ENCODE results near the gene RBM4. TPM values are rescaled to one million over a fixed set of nuclear protein-coding genes. Genes with fewer than 3 reads are reported as not detected.

RBM4 gene
- total and polyA plus RNA-seq, 2 of the 13 experiments (the other 11 are each of a cell fraction or from before 2014, with no cell fraction given) = 126 to 136 TPM

GRCh38 chr11:66592457-66593302 lies 45.8 kb upstream of the RBM4 start, which contains the start of the genes CCDC87 and CCS (continued):
- TF ChIP-seq SRY (CRISPR knock-in tag; IDR thresholded peaks at IDR 0.05) (peak; percentile 17; the same call in 1 of the 2 replicates), PHF20 (CRISPR knock-in tag; IDR thresholded peaks at IDR 0.05) (peak; percentile 72), FOXJ3 (CRISPR knock-in tag; IDR thresholded peaks at IDR 0.05; ENCODE audit: borderline replicate concordance) (peak; percentile 71; the same call in 1 of the 2 replicates), NR0B2 (CRISPR knock-in tag; IDR thresholded peaks at IDR 0.05) (peak; percentile 45; the same call in 1 of the 2 replicates), PAXIP1 (CRISPR knock-in tag; conservative IDR thresholded peaks at IDR 0.05) (peak; percentile 71), JUND (CRISPR knock-in tag; IDR thresholded peaks at IDR 0.05) (no peak), NFYC (CRISPR knock-in tag; IDR thresholded peaks at IDR 0.05) (peak; percentile 62), HOXA3 (CRISPR knock-in tag; IDR thresholded peaks at IDR 0.05) (peak; percentile 88), ZNF317 (CRISPR knock-in tag; IDR thresholded peaks at IDR 0.05) (peak; percentile 93), ZNF768 (CRISPR knock-in tag; IDR thresholded peaks at IDR 0.05) (peak; percentile 69), YEATS4 (CRISPR knock-in tag; IDR thresholded peaks at IDR 0.05; ENCODE audit: borderline replicate concordance) (peak; percentile 40; the same call in 1 of the 2 replicates), ZNF264 (CRISPR knock-in tag; IDR thresholded peaks at IDR 0.05) (peak; percentile 81; the same call in 1 of the 2 replicates), NR2F6 (IDR thresholded peaks at IDR 0.05) (no peak), NR2F6 (CRISPR knock-in tag; IDR thresholded peaks at IDR 0.05) (peak; percentile 38), HNF4G (IDR thresholded peaks at IDR 0.05; ENCODE audit: borderline replicate concordance, low read depth, low read length) (no peak), HNF4G (CRISPR knock-in tag; IDR thresholded peaks at IDR 0.05; ENCODE audit: borderline replicate concordance, low read depth) (peak; percentile 44), ZC3H13 (CRISPR knock-in tag; IDR thresholded peaks at IDR 0.05) (peak; percentile 72), HNRNPLL (IDR thresholded peaks at IDR 0.05; ENCODE audit: low read depth, low read length, poor library complexity, severe bottlenecking) (peak; percentile 84), ZFY (CRISPR knock-in tag; IDR thresholded peaks at IDR 0.05) (peak; percentile 88), SALL1 (CRISPR knock-in tag; IDR thresholded peaks at IDR 0.05) (peak; percentile 58; the same call in 1 of the 2 replicates), MTF1 (CRISPR knock-in tag; IDR thresholded peaks at IDR 0.05) (no peak), KDM5B (CRISPR knock-in tag; IDR thresholded peaks at IDR 0.05; ENCODE audit: borderline replicate concordance) (peak; percentile 60; the same call in 1 of the 2 replicates)
- TF ChIP-seq, protein P1, sequence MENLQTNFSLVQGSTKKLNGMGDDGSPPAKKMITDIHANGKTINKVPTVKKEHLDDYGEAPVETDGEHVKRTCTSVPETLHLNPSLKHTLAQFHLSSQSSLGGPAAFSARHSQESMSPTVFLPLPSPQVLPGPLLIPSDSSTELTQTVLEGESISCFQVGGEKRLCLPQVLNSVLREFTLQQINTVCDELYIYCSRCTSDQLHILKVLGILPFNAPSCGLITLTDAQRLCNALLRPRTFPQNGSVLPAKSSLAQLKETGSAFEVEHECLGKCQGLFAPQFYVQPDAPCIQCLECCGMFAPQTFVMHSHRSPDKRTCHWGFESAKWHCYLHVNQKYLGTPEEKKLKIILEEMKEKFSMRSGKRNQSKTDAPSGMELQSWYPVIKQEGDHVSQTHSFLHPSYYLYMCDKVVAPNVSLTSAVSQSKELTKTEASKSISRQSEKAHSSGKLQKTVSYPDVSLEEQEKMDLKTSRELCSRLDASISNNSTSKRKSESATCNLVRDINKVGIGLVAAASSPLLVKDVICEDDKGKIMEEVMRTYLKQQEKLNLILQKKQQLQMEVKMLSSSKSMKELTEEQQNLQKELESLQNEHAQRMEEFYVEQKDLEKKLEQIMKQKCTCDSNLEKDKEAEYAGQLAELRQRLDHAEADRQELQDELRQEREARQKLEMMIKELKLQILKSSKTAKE (CRISPR knock-in tag; IDR thresholded peaks at IDR 0.05; ENCODE audit: borderline replicate concordance) = 0 out of 2 replicates have a peak, but pooled peaks have one; percentile 23
- TF ChIP-seq, protein P2, sequence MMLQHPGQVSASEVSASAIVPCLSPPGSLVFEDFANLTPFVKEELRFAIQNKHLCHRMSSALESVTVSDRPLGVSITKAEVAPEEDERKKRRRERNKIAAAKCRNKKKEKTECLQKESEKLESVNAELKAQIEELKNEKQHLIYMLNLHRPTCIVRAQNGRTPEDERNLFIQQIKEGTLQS (CRISPR knock-in tag; IDR thresholded peaks at IDR 0.05) = no peak; the same call in 1 of the 2 replicates

Measured in HepG2 (cell line).